Measurements from ENCODE around the gene CNGA3.

GRCh38 chr2:98387478-98387877 is 41.2 kb downstream of the CNGA3 start:
- TF ChIP-seq, protein P1, sequence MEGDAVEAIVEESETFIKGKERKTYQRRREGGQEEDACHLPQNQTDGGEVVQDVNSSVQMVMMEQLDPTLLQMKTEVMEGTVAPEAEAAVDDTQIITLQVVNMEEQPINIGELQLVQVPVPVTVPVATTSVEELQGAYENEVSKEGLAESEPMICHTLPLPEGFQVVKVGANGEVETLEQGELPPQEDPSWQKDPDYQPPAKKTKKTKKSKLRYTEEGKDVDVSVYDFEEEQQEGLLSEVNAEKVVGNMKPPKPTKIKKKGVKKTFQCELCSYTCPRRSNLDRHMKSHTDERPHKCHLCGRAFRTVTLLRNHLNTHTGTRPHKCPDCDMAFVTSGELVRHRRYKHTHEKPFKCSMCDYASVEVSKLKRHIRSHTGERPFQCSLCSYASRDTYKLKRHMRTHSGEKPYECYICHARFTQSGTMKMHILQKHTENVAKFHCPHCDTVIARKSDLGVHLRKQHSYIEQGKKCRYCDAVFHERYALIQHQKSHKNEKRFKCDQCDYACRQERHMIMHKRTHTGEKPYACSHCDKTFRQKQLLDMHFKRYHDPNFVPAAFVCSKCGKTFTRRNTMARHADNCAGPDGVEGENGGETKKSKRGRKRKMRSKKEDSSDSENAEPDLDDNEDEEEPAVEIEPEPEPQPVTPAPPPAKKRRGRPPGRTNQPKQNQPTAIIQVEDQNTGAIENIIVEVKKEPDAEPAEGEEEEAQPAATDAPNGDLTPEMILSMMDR (conservative IDR thresholded peaks at IDR 0.05; ENCODE audit: low read length) = no peak
- TF ChIP-seq EZH2phosphoT487 (IDR thresholded peaks at IDR 0.05; ENCODE audit: borderline replicate concordance) = no peak
